ENCODE data around the gene RAC3.

Gene RAC3

DNA sequence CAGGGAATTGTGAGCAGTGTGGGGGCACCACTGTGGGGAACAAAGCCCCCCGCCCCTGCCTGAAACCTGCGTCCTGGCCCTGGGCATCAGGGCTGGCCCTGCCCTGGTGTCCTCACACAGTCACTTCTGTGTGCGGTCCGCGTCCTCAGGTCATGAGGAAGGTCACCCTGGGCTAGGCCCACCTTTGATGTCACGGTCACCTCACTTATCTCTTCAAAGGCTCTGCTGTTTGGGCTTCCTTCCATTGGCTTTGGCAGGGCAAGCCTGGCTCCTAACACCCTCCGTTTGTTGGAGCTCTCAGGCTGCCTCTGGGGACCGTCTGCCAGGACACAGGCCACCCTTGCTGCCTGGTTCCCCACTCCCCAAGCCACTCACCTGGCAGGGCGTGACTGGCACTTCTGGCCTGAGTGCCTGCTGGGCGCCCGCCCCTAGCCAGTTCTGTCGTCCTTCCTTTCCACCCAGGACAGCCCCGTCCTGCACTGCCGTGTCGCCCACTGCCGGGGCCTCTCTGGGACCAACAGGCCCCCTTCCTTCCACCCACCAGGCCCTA lies 17.6 kb upstream of the RAC3 start:
- DNase-seq = no peak

DNA sequence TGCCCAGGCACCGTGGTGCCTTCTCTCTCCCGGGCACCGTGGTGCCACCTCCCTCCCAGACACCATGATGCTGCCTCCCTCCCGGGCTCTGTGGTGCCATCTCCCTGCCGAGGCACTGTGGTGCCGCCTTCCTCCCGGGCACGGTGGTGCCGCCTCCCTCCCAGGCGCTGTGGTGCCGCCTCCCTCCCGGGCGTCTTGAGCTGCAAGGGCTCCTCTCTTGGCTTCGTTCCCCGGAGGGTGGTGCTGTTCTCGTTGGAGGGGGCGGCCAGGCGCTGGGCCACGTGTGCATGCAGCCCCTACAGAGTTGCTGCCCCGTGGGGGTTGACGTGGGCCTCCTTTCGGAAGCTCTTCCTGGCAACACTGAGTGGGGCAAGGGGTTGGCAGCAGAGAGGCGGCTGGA lies 17.0 kb upstream of the RAC3 start:
- DNase-seq = no peak

DNA sequence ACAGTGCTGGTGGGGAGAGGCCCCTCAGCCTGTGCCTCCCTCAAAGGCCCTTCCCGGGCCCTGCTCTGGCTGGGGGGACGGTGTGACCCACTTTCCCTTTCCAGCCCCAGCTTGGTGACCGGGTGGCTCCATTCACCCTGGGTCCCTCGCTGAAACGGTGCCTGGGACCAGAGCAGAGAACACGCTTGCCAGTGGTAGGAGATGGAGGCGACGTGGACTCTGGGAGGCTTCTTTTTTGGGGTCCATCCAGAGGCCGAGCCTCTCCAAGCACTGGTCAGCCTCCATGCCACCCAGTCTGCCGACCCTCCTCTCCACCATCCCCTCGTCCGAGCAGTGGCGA lies 16.5 kb upstream of the RAC3 start:
- no peak for DNase-seq

DNA sequence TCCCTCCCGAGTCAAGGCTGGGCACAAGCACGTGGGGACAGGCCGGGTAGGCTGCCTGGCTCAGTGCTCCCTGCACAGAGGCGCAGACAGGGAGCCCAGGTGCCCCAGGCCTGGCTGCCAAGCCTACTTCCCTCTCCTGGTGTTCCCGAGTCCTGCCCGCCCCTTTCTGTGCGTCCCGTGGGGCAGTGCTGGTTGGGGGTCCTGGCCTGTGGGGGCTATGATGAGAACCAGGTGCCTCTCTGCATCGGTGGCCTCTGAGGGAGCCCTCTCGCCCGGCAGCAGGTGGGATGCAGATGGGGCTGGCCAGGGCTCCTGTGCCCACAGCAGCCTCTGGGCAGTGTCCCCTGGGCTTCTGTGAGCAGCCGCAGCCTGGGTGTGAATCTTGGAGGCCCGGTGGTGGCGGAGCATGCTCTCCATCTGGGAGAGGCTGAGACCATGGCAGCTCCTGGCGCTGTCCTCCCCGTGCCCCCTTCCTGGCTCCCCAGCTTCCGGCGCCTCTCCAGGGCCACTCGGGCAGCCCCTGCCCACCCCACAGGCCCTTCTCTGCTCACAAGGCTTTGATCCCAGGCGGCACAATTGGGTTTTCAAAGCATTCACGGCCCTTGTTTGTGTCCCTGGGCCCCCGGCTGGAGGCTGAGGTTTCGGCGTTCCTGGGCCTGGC lies 16.0 kb upstream of the RAC3 start:
- no peak for DNase-seq

DNA sequence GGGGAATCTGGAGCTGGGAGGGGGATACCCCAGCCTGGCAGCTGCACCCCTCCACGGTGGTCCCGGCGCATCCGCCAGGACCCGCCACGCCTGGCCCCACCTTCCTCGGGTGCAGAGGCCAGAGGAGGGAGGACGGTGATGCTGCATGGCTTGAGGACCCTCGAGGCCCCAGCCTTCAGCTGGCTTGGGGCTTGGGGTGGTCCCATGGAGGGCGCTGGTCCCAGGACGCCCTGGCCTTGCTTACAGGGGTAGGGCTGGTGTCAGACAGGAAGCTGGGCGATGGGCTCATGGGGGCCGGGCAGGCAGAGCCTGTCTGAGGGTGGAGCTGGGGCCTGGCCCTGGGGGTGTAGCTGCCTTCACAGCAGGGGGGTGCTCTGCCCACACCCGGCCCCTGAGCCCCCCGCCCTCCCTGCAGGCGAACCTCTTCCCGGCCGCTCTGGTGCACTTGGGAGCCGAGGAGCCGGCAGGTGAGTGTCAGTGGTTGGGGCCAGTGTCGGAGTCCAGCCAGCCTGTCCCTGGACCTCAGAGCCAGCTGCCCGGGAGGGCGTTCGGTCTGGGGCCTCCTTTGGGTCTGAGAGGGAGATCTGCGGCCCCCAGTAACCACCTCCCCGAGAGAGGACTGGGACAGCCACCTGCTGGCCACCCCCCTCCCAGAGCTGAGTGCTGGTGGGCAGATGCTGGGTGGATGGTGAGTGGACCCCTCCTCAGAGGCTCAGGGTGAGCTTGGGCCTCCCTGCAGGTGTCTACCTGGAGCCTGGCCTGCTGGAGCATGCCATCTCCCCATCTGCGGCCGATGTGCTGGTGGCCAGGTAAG lies 15.2 kb upstream of the RAC3 start:
- no peak for DNase-seq

DNA sequence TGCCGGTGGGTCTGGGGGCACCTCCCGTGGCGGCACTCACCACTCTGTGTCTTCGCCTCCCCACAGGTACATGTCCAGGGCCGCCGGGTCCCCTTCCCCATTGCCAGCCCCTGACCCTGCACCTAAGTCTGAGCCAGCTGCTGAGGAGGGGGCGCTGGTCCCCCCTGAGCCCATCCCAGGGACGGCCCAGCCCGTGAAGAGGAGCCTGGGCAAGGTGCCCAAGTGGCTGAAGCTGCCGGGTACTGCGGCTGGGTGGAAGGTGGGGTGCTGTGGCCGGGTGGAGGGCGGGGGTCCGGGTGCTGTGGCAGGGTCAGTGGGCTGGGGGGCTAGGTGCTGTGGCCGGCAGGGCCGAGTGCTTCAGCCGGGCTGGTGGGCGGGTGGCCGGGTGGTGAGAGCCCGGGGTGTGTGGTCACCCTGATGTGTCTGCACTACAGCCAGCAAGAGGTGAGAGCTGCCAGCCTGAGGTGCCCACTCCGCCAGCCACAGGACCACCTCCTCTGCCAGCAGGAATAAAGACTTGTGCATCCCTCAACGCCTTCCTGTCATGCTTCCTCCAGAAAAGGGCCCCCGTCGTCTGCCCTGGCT lies 14.5 kb upstream of the RAC3 start:
- DNase-seq = no peak

DNA sequence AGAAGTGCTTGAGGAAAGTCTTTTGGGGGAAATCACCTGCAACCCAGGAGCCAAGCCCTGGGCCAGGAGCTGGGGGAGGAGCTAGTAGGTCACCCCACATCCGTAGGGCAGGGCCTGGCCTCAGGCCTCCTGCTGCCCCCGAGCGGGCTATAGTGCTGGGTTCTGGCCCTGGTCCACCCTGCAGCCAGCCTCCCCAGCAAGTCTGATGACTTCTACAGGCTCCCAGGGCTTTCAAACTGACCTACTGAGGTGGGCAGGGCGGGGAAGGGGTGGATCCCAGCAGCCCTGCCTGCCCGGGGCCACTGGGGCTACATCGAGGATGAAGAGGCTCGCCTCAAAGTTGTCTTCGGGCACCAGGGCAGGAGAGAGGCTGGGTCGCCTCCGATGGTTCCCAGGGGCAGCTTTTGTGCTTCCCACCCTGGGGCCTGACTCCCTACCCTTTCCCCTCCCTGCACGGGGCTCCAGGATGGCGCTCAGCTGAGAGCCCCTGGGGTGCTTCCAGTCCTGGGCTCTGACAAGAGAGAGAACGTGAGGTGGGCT lies 13.8 kb upstream of the RAC3 start:
- DNase-seq = no peak

DNA sequence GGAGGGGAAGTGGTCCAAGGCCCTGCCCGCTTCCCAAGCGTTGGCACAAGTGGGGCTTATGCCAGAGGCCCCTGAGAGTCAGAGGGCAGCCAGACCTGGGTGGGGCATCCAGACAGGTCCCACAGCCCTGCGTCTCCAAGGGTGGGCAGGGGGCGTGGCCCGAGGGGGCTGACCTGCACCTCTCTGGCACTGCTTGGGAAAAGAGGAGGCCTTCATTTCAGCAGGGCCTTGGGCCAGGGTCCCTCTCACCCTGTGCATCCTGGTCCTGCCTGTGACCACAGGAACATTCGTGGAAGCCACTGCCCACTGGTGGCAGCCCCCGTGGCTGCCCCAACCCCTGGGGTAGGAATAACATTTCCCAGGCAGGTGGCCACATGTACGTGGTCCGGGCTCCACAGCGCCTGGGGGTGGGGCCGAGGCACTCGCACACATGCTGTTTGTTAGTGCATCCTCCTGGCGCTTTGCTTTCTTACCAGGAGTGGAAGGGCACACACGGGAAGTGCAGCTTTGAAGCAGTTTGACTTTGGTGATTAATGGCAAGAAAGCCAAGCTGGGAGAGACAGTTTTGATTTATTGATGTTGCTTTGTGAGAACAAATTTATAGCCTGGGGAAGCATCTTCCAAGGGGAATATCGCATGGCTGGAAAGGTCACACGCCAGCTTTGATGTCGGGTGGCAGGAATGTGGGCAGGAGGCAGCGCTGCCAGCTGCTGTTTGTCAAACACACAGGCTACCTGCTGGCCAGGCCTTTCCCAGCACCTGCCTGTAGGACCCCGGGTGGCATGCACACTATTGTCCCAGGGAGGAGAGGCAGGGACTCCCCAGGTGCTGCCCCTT lies 13.1 kb upstream of the RAC3 start:
- no peak for DNase-seq

DNA sequence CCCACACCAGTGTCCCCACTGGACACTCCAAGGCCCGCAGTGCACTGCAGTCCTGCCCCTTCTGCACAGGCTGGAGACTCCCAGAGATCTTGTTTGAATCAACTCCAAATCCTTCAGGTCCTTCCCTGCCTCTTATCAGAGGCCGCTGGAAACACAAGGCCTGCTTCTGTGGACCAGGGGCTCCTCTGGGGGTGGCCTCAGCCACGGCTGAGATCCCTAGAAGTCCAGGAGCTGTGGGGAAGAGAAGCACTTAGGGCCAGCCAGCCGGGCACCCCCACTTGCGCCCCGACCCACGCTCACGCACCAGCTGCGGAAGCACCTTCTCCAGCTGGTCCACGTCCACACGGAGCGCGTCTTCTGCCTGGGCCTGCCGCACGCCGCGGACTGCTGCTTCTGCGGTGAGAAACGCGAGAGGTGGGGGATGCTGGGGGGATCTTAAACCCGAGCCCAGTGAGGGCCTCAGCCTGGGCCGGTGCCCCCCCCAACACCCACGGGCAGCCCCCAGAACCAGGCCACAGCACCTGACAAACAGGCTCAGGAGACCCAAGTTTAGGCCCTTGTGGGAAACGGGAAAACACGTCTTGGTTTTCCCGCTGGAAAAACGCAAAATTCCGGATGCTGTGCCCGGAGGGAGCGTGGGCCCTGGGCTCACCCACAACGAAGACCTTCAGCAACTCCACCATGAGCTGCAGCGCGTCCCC lies 12.3 kb upstream of the RAC3 start:
- no peak for DNase-seq

DNA sequence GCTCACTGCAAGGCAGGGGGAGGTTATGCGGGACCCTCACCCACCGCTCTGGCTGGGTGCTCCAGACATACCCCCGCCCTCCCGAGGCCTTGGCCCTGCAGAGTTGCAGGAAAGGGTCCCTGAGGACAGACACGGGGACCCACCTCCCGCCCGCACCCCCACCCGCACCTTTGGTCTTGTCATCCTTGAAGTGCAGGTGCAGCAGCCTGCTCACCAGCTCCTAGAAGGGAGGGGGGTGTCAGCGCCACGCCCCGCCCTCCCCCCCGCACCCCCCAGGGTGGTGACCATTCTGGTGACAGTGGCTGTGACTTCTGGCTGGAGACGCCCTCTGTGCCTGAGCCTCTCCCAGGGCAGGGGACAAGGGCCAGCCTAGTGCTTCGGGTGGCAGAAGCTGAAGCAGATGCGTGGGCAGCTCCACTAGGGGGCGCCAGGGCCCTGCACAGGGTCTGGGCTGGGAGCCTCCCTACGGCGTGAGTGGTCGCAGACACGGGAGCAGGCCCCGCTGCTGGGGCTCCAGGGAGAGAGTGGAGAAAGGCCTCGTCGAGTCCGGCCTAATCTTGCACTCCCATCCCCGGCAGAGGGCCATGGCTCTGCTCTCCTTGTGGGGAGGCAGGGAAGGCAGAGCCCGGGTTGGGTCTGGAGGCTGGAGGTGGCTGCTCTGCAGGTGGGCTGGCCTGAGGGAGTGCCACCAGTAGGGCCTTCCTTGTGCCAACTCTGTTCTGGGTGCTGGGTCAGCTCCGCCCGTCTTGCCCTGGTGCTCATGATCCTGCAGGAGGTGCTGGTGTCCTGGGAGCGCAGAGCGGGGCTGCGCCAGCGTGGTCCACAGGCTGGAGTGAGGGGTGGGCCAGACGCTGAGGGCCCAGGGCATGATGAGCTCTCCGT lies 11.5 kb upstream of the RAC3 start:
- DNase-seq = peak; percentile 51

DNA sequence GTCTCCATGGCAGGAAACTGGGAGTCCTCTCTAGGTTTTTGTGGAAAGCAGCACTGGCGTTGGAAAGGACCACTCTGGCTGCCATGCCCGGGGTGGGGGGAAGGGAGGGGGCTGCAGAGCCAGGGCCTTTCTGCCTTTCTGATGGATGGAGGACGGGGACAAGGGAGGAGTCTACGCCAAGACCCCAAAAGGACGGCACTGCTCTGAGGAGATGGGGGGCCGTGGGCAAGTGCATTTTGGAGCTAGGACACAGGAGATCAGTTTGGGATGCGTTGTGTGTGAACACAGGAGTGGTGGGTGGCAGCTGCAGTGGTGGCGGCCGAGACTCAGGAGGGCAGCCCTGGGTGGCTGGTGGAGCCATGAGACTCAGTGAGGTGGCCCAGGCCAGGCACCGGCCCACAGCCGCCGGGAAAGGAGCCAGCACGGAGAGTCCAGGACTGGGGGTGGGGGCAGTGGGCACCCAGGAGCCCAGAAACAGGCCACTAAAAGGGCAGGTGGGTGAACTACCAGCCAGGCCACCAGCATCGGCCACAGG lies 10.8 kb upstream of the RAC3 start:
- DNase-seq = no peak

DNA sequence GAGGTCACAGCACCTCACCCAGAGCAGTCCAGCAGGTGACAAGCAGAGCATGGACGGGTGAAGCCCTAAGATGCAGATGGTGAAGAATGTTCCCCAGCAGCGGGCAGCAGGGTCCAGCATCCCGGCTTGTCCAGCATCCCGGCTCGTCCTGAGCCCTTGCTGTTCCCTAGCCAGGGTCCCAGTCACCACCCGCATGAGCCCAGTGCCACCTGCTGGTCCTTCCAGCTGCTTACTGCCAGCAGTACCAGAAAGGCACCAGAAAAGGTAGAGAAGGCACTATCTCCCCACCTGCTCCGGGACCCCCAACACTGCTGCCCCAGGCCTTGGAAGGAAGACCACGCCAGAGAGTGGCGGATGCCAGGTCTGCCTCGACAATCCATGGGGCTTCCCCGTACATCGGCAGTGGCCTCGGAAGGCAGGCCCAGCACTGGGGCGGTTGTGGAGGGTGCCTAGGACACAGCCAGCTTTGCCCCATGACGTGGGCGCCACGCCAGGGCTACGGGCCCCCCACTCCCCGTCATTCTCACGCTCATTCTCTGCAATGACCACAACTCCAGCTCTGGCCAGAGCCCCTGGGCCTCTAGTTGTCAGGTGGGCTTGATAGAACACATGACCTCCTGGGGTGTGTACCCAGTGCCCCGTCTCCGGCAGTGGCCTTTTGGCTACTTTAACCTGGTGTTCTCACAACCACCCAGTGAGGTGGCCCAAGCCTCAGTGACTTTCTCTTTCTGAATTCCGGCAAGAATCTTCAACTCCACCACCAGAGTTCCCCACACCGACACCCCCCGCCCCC lies 10.2 kb upstream of the RAC3 start:
- DNase-seq = peak; percentile 61

DNA sequence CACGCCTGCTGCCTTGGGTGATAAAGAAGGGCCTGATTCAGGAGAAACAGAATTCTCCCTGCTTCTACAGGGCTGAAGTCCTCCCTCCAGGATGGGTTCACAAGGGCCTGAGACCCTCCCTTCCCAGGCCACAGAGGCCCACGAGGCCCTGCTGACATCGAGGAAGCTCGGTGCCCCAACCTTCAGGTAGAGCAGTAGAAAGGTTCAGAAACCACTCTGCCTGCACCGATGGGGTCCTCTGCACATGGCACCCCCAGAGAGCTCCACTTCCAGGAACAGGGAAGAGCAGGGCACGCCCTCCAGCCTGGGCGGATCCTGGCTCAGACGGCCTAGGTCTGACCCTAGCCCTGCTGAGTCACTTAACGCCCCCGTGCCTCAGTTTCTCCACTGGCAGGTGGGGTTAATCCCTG lies 9.6 kb upstream of the RAC3 start:
- no peak for DNase-seq

DNA sequence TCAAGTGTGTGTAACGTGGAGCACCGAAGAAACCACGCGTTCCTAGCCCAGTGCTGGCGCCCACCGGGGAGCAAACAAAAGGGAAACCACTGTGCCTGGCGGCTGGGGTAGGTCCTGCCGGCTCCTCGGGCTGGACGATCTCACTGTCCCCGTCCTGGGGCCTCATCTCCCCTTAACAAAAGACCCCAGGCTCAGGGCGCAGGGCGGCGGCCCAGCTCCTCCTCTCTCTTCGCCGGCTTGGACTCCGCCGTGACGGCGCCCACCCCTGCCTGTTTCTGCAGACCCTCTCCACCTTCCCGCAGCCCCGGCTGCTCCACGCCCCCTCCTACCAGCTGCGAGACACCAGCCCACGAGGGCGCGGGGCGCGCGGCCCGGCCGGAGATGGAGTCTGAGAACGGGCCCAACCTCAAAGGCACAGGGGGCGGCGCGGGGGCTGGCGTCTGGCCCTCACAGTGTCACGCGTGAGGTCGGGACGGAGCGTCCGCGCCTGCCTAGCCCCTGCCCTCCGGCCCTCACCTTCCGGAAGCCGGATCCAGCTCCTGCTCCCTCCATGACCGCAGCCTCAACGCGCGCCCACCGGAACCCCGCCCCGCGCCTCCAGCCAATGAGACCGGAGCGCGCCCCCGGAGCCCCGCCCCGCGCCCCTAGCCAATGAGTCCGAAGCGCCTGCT lies 9.0 kb upstream of the RAC3 start, which contains the start of gene CENPX:
Gene CENPX (minus strand): TSS at position 569 of the 671 bp plus-strand sequence. CDS start 17 bp downstream, at position 552.
- DNase-seq = no peak

DNA sequence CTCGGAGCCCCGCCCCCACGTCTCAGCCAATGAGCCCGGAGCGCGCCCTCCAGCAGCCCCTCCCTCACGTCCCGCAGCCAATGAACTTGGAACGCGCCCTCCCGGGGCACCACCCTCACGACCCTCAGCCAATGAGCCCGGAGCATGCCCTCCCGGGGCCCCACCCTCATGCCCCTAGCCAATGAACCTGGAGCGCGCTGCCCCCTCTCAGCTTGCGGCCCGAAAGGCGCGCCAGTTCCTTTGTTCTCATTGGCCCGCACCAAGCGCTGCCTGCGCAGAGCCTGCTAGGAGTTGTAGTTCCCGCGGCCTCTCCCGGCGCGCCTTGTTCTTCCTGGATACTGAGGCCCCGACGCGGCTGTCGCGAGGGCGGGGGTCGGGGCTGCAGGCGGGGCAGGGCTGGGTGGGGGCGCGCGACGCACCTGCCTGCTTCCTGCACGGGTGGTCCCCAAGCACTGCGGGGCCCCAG lies 8.5 kb upstream of the RAC3 start, which contains the start of gene LRRC45:
Gene LRRC45 (plus strand): TSS at position 325 of the 466 bp plus-strand sequence. CDS start 339 bp downstream, outside the sequence.
- DNase-seq = peak; percentile 100

DNA sequence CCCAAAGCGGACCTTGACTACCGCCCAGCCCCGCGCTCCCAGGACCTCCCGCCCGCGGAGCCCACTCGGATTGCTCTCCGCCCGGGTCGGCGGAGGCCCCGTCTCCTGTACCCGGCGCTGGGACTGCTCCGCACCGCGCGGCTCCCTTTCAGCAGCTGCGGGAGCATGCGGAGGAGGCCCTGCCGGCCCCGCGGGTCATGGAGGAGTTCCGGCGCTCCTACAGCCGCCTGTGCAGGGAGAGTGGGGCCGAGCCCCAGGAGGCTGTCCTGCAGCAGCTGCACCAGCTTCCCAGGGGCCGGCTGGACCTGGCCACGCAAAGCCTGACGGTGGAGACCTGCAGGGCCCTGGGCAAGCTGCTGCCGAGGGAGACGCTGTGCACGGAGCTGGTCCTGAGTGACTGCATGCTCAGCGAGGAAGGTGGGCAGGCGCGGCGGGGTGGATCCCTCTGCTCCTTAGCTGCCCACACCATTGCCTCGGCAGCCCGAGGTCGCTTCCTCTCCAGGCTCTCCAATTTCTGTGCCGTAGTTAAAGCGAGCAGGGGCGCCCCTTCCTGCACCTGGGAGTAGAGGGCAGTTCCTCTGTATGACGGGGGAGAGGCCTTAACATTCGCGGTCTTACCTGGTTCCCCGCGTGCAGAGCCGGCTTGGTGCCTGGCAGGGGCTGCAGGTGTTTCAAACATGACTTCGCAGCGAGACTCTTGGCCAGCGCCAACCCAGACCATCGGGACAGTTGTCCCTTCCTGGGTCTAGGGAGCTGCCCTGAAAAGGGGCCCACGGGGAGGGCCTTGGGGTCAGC lies 7.8 kb upstream of the RAC3 start:
- DNase-seq = no peak

DNA sequence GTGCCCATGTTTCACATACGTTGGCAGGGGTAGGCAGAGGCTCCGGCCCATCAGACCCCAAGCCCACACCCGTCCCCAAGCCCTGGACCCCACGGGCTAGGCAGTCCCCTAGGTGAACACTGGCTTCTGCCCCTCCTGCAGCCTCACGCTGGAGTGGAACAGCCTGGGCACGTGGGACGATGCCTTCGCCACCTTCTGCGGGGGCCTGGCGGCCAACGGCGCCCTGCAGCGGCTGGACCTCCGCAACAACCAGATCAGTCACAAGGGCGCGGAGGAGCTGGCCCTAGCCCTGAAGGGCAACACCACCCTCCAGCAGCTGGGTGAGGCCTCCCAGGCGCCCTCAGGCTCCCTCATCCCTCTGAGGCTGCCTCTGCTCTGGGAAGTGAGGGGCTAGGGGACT lies 6.6 kb upstream of the RAC3 start:
- DNase-seq = no peak
